Measurements from ENCODE around the gene DPP7. TPM values are rescaled to one million over a fixed set of nuclear protein-coding genes. Genes with fewer than 3 reads are reported as not detected.
A peak's percentile ranks its signal among the peaks of the same experiment; 100 is the strongest.

DPP7 gene
- total and polyA plus RNA-seq, 9 of the 15 experiments (the other 6 are each of a cell fraction or from before 2014, with no cell fraction given): 0.99 to 365 (median 132) TPM

DNA sequence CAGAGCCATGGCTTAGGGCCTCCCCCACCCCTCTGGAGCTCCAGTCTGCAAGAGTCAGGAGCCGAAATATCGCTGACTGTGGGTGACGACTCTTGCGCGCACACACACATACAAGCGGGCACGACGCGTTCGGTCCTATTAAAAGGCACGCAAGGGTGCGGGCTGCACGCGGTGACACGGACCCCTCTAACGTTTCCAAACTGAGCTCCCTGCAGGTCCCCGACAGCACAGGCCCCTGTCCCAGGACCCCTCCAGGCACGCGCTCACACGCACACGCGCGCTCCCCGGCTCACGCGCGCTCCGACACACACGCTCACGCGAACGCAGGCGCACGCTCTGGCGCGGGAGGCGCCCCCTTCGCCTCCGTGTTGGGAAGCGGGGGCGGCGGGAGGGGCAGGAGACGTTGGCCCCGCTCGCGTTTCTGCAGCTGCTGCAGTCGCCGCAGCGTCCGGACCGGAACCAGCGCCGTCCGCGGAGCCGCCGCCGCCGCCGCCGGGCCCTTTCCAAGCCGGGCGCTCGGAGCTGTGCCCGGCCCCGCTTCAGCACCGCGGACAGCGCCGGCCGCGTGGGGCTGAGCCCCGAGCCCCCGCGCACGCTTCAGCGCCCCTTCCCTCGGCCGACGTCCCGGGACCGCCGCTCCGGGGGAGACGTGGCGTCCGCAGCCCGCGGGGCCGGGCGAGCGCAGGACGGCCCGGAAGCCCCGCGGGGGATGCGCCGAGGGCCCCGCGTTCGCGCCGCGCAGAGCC, 24.4 kb upstream of the DPP7 start, which contains the start of gene GRIN1 (continued):
- TF ChIP-seq, protein P1, sequence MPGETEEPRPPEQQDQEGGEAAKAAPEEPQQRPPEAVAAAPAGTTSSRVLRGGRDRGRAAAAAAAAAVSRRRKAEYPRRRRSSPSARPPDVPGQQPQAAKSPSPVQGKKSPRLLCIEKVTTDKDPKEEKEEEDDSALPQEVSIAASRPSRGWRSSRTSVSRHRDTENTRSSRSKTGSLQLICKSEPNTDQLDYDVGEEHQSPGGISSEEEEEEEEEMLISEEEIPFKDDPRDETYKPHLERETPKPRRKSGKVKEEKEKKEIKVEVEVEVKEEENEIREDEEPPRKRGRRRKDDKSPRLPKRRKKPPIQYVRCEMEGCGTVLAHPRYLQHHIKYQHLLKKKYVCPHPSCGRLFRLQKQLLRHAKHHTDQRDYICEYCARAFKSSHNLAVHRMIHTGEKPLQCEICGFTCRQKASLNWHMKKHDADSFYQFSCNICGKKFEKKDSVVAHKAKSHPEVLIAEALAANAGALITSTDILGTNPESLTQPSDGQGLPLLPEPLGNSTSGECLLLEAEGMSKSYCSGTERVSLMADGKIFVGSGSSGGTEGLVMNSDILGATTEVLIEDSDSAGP (CRISPR knock-in tag; IDR thresholded peaks at IDR 0.05): no peak
- peak in 1 of 2 experiments; percentile 59; a peak in 1 of 4 replicates for TF ChIP-seq NONO (IDR thresholded peaks at IDR 0.05; ENCODE audit: low read depth in 2 of 2, low read length in 1 of 2)
- TF ChIP-seq MXI1 (IDR thresholded peaks at IDR 0.05; ENCODE audit: low read depth, low read length): peak; percentile 66; the same call in 1 of the 2 replicates
- TF ChIP-seq ZNF79 (CRISPR knock-in tag; IDR thresholded peaks at IDR 0.05; ENCODE audit: low read depth): no peak
- no peak for TF ChIP-seq MTA3 (IDR thresholded peaks at IDR 0.05; ENCODE audit: borderline replicate concordance)
- TF ChIP-seq SMAD4 (CRISPR knock-in tag; conservative IDR thresholded peaks at IDR 0.05): peak; percentile 48
- TF ChIP-seq, protein P2, sequence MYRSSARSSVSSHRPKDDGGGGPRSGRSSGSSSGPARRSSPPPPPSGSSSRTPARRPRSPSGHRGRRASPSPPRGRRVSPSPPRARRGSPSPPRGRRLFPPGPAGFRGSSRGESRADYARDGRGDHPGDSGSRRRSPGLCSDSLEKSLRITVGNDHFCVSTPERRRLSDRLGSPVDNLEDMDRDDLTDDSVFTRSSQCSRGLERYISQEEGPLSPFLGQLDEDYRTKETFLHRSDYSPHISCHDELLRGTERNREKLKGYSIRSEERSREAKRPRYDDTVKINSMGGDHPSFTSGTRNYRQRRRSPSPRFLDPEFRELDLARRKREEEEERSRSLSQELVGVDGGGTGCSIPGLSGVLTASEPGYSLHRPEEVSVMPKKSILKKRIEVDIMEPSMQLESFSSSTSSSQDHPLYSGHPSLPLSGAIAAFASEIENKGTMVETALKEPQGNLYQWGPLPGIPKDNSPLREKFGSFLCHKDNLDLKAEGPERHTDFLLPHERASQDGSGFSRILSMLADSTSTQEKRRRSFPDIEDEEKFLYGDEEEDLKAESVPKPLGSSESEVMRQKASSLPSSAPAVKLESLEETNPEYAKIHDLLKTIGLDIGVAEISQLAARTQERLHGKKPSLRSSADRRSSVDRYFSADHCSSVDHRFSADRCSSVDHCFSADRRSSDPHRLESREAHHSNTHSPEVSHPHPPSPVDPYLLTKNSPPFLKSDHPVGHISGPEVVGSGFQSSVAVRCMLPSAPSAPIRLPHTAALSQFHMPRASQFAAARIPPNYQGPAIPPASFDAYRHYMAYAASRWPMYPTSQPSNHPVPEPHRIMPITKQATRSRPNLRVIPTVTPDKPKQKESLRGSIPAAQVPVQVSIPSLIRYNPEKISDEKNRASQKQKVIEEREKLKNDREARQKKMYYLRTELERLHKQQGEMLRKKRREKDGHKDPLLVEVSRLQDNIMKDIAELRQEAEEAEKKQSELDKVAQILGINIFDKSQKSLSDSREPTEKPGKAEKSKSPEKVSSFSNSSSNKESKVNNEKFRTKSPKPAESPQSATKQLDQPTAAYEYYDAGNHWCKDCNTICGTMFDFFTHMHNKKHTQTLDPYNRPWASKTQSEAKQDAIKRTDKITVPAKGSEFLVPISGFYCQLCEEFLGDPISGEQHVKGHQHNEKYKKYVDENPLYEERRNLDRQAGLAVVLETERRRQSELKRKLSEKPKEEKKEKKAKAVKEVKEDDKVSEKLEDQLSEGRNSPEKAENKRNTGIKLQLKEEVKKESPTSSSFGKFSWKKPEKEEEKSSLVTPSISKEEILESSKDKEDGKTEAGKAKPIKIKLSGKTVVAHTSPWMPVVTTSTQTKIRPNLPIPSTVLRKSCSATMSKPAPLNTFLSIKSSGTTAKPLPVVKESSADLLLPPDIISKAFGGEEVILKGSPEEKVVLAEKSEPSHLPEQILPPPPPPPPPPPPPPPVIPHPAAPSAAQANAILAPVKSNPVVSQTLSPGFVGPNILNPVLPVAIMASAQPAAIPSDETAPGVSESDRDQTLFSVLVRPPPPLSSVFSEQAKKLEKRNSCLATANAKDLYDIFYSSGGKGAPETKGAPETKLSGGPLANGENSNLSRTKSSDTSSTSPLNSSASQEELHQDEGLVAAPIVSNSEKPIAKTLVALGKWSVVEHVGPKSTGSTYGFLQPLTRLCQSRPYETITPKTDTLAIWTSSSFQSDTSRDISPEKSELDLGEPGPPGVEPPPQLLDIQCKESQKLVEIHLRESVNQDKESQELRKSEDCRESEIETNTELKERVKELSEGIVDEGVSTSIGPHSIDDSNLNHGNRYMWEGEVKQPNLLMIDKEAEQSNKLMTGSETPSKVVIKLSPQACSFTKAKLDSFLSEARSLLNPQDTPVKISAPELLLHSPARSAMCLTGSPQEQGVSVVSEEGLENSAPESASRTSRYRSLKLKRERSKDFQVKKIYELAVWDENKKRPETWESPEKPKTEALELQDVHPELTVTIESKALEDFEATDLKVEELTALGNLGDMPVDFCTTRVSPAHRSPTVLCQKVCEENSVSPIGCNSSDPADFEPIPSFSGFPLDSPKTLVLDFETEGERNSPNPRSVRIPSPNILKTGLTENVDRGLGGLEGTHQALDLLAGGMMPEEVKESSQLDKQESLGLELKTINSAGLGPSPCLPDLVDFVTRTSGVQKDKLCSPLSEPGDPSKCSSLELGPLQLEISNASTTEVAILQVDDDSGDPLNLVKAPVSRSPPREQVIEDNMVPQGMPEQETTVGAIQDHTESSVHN (IDR thresholded peaks at IDR 0.05; ENCODE audit: borderline replicate concordance in 1 of 2, low read depth in 1 of 2): no peak
- no peak; a peak in 1 of 4 replicates for TF ChIP-seq RCOR1 (IDR thresholded peaks at IDR 0.05; ENCODE audit: borderline replicate concordance in 1 of 2, low read depth in 2 of 2, low read length in 2 of 2)
- TF ChIP-seq FOSL1 (tag; conservative IDR thresholded peaks at IDR 0.05): no peak
- TF ChIP-seq, protein P3, sequence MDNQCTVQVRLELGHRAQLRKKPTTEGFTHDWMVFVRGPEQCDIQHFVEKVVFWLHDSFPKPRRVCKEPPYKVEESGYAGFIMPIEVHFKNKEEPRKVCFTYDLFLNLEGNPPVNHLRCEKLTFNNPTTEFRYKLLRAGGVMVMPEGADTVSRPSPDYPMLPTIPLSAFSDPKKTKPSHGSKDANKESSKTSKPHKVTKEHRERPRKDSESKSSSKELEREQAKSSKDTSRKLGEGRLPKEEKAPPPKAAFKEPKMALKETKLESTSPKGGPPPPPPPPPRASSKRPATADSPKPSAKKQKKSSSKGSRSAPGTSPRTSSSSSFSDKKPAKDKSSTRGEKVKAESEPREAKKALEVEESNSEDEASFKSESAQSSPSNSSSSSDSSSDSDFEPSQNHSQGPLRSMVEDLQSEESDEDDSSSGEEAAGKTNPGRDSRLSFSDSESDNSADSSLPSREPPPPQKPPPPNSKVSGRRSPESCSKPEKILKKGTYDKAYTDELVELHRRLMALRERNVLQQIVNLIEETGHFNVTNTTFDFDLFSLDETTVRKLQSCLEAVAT (IDR thresholded peaks at IDR 0.05): no peak
- TF ChIP-seq PRMT5 (CRISPR knock-in tag; IDR thresholded peaks at IDR 0.05): peak; percentile 82; the same call in 1 of the 2 replicates
- no peak for TF ChIP-seq NFIX (CRISPR knock-in tag; IDR thresholded peaks at IDR 0.05; ENCODE audit: low read depth)
- TF ChIP-seq, protein P4, sequence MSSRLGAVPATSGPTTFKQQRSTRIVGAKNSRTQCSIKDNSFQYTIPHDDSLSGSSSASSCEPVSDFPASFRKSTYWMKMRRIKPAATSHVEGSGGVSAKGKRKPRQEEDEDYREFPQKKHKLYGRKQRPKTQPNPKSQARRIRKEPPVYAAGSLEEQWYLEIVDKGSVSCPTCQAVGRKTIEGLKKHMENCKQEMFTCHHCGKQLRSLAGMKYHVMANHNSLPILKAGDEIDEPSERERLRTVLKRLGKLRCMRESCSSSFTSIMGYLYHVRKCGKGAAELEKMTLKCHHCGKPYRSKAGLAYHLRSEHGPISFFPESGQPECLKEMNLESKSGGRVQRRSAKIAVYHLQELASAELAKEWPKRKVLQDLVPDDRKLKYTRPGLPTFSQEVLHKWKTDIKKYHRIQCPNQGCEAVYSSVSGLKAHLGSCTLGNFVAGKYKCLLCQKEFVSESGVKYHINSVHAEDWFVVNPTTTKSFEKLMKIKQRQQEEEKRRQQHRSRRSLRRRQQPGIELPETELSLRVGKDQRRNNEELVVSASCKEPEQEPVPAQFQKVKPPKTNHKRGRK (tag; IDR thresholded peaks at IDR 0.05): no peak

Measured in K562 (cell line).